Osteoblast (primary cell): ENCODE data around the gene GPRC5D. TPM values are rescaled to one million over a fixed set of nuclear protein-coding genes. Genes with fewer than 3 reads are reported as not detected.

Experiments
- DNase-seq: peaks from one replicate; pipeline ENCODE4 v3.0.0; 2011; ENCODE audit warnings: low spot score, mixed read lengths; ENCODE audit not compliant: insufficient read length; ENCODE audit errors: missing footprints
- H2AFZ ChIP-seq: 2 replicates; pipeline ENCODE4 v1.6.0; 2011; ENCODE audit warnings: mild to moderate bottlenecking, low read length
- H3K27ac ChIP-seq: 2 replicates; pipeline ENCODE4 v1.5.1; 2011; ENCODE audit warnings: mild to moderate bottlenecking, low read depth, low read length, moderate library complexity
- H3K27me3 ChIP-seq: 2 replicates; pipeline ENCODE4 v1.6.0; 2012; ENCODE audit warnings: mild to moderate bottlenecking, control low read depth, inconsistent platforms, low read length, moderate library complexity; ENCODE audit not compliant: insufficient read depth
- H3K36me3 ChIP-seq: 2 replicates; pipeline ENCODE4 v1.5.1; 2011; ENCODE audit warnings: mild to moderate bottlenecking, low read length, control low read depth, moderate library complexity; ENCODE audit not compliant: insufficient read depth
- H3K4me1 ChIP-seq: 2 replicates; pipeline ENCODE4 v1.5.1; 2011; ENCODE audit warnings: mild to moderate bottlenecking, low read length, control low read depth, moderate library complexity; ENCODE audit not compliant: insufficient read depth
- H3K4me2 ChIP-seq: 2 replicates; pipeline ENCODE4 v1.6.0; 2011; ENCODE audit warnings: mild to moderate bottlenecking, low read length; ENCODE audit not compliant: insufficient read depth
- H3K4me3 ChIP-seq: fragments of 200-600 bp; sonication (generic); 3 replicates; pipeline ENCODE4 v1.5.1; 2012; ENCODE audit warnings: mild to moderate bottlenecking, low read length, inconsistent platforms; ENCODE audit not compliant: insufficient read depth
- H3K79me2 ChIP-seq: 2 replicates; pipeline ENCODE4 v1.6.0; 2012; ENCODE audit warnings: mild to moderate bottlenecking, low read length, control low read depth, inconsistent platforms; ENCODE audit not compliant: insufficient read depth
- H3K9me3 ChIP-seq: 2 replicates; pipeline ENCODE4 v1.5.1; 2011; ENCODE audit warnings: low read depth, low read length, control low read depth
- H4K20me1 ChIP-seq: 2 replicates; pipeline ENCODE4 v1.6.0; 2012; ENCODE audit warnings: mild to moderate bottlenecking, low read length, control low read depth; ENCODE audit not compliant: insufficient read depth
- total RNA-seq: library from RNA; depleted of rRNA; stranded (reverse); fragments of >200 nt; gene quantifications from 2 replicates; pipeline ENCODE4 v1.2.3, GENCODE V29; 2012
- TF ChIP-seq, protein P1 (sequence below): IDR thresholded peaks from 2 replicates; pipeline ENCODE4 v1.5.1; 2011; ENCODE audit warnings: mild to moderate bottlenecking, low read depth, low read length, moderate library complexity; ENCODE audit errors: extremely low read depth

GPRC5D gene
- not detected in 2 replicates for total RNA-seq

DNA sequence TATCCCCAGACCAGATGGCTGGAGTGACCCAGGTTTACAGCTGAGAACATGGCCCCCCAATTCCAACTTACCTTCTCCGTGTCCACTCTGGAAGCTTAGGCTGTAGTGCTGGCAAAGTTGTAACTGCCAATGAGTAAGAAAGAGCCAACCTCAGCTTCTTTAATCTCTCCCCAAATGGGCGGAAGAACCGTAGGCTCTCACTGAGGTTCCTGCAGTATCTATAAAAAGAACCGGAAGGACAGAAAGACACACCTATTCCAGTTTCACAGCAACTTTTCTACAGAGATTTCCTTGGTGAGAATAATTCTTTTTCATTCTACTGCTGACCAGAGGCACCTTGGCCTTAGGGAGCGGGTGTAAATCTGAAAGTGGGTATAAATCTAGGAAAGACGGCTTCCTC, at the start of gene GPRC5D:
TSS of gene GPRC5D (minus strand) at position 135 of the 400 bp plus-strand sequence. CDS start 1,786 bp downstream, outside the sequence.
- H3K27ac ChIP-seq, result no peak within 1 kb of the TSS
- peaks cover 11% of the 10 kb centered on the region for H3K4me1 ChIP-seq
- DNase-seq, result no peak
- no peak within 1 kb of the TSS for H3K4me2 ChIP-seq
- no peak within 1 kb of the TSS for H3K4me3 ChIP-seq
- no peaks in the 10 kb centered on the region for H3K27me3 ChIP-seq
- TF ChIP-seq, protein P1, sequence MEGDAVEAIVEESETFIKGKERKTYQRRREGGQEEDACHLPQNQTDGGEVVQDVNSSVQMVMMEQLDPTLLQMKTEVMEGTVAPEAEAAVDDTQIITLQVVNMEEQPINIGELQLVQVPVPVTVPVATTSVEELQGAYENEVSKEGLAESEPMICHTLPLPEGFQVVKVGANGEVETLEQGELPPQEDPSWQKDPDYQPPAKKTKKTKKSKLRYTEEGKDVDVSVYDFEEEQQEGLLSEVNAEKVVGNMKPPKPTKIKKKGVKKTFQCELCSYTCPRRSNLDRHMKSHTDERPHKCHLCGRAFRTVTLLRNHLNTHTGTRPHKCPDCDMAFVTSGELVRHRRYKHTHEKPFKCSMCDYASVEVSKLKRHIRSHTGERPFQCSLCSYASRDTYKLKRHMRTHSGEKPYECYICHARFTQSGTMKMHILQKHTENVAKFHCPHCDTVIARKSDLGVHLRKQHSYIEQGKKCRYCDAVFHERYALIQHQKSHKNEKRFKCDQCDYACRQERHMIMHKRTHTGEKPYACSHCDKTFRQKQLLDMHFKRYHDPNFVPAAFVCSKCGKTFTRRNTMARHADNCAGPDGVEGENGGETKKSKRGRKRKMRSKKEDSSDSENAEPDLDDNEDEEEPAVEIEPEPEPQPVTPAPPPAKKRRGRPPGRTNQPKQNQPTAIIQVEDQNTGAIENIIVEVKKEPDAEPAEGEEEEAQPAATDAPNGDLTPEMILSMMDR, result no peak
- no peaks in the 10 kb centered on the region for H4K20me1 ChIP-seq
- no peaks in the 10 kb centered on the region for H3K9me3 ChIP-seq
- no peaks in the 10 kb centered on the region for H3K36me3 ChIP-seq
- H3K79me2 ChIP-seq, result no peaks in the 10 kb centered on the region
- H2AFZ ChIP-seq, result no peak within 1 kb of the TSS

DNA sequence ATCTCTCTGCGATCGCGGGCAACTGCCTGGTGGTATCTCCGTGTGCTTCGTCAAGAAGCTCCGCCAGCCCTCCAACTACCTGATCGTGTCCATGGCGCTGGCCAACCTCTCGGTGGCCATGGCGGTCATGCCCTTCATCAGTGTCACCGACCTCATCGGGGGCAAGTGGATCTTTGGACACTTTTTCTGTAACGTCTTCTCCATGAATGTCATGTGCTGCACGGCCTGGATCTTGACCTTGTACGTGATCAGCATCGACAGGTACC, 49.7 kb upstream of the GPRC5D start:
- TF ChIP-seq, protein P1, result no peak
- H3K36me3 ChIP-seq, result no peaks in the 10 kb centered on the region
- H3K27ac ChIP-seq, result peak overlapping the region; percentile 66
- peak overlapping the region; percentile 84 for H3K4me3 ChIP-seq
- H4K20me1 ChIP-seq, result peaks cover 18% of the 10 kb centered on the region
- H3K4me2 ChIP-seq, result peak overlapping the region; percentile 94
- no peaks in the 10 kb centered on the region for H3K9me3 ChIP-seq
- H3K79me2 ChIP-seq, result peaks cover 54% of the 10 kb centered on the region
- peak overlapping the region; percentile 85 for H2AFZ ChIP-seq
- no peaks in the 10 kb centered on the region for H3K27me3 ChIP-seq
- peaks cover 34% of the 10 kb centered on the region for H3K4me1 ChIP-seq
- DNase-seq, result no peak

GRCh38 chr12:13000925-13001774, 49.2 kb upstream of the GPRC5D start:
- Histone ChIP-seq H4K20me1 (peaks cover 18% of the 10 kb centered on the region), H3K4me1 (peaks cover 34% of the 10 kb centered on the region), H3K9me3 (no peaks in the 10 kb centered on the region), H3K36me3 (no peaks in the 10 kb centered on the region), H3K4me3 (peak overlapping the region; percentile 84), H3K27ac (peak overlapping the region; percentile 78), H3K4me2 (peak overlapping the region; percentile 94), H2AFZ (peak overlapping the region; percentile 85), H3K27me3 (no peaks in the 10 kb centered on the region), H3K79me2 (peaks cover 60% of the 10 kb centered on the region)
- TF ChIP-seq, protein P1, result peak; percentile 17
- peak; percentile 96 for DNase-seq

- Histone ChIP-seq H2AFZ (peak overlapping the region; percentile 72), H3K9me3 (no peaks in the 10 kb centered on the region), H3K4me2 (peak overlapping the region; percentile 94), H3K27me3 (no peaks in the 10 kb centered on the region), H4K20me1 (peaks cover 21% of the 10 kb centered on the region), H3K4me3 (peak overlapping the region; percentile 84), H3K4me1 (peaks cover 34% of the 10 kb centered on the region), H3K36me3 (no peaks in the 10 kb centered on the region), H3K27ac (peak overlapping the region; percentile 78), H3K79me2 (peaks cover 66% of the 10 kb centered on the region)
- peak; percentile 86 for DNase-seq
- TF ChIP-seq, protein P1, result no peak
Observed at GRCh38 chr12:13000616-13000924, 48.6 kb upstream of the GPRC5D start.
